ENCODE data around the gene CCNF.

Gene CCNF

DNA sequence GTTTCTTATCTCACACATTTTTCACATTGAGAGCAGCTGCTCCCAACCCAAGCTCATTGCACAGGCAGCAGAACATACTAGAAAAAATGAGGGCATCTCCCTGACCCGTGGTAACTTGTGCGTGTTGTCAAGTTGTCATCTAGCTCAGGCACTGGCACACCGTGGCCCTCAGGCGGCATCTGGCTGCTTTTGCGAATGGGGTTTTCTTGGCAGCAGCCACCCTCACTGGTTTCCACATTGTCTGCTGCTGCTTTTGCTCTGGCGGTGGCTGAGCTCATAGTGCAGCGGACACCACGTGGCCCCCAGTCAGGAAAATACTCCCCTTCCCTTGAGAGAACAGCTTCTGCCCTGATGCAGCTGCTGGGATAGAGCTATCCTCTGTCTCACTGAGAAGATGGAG is 21.3 kb downstream of the CCNF start:
- H3K36me3 ChIP-seq (ENCODE audit: insufficient read depth, insufficient read length, low read length): peaks cover 94% of the 10 kb centered on the region
- H3K9ac ChIP-seq (ENCODE audit: insufficient read length, low read depth): no peak overlapping the region
- peaks cover 6% of the 10 kb centered on the region for H3K4me1 ChIP-seq (ENCODE audit: insufficient read depth, insufficient read length)
- DNase-seq (ENCODE audit: low read depth, low spot score): no peak
- no peaks in the 10 kb centered on the region for H3K27me3 ChIP-seq (ENCODE audit: insufficient read depth, insufficient read length)
- no peaks in the 10 kb centered on the region for H3K9me3 ChIP-seq (ENCODE audit: insufficient read depth, low read length)
- H3K4me3 ChIP-seq (ENCODE audit: insufficient read length, low read depth): no peak overlapping the region
- TF ChIP-seq SUZ12 (IDR thresholded peaks at IDR 0.05; ENCODE audit: extremely low read depth, insufficient read depth, insufficient read length) (no peak), ZNF274 (IDR thresholded peaks at IDR 0.05; ENCODE audit: low read depth, low read length) (no peak), YY1 (IDR thresholded peaks at IDR 0.05; ENCODE audit: insufficient read depth, insufficient read length) (no peak)

DNA sequence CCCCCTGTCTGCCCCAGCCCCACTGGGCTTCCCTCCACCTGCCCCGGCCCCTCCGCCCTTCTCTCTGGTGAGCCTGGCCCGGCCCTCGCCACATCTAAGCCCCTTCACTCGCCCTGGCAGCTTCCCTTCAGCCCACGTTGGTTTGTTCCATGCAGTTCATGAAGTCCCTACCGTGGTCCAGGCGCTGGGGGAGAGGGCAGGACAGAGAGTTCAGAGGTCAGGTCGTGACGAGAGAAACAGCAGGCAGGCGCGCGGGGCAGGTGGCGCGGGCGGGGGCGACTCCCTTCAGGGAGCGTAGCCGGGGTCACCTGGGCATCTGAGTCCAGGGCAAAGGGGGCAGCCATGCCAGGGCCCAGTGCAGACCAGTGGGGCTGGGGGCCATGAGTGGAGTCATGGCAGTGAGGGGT is 21.7 kb downstream of the CCNF start:
- peaks cover 96% of the 10 kb centered on the region for H3K36me3 ChIP-seq (ENCODE audit: insufficient read depth, insufficient read length, low read length)

GRCh38 chr16:2451851-2452320 is 22.6 kb downstream of the CCNF start:
- H3K9ac ChIP-seq (ENCODE audit: insufficient read length, low read depth): no peak overlapping the region
- no peaks in the 10 kb centered on the region for H3K27me3 ChIP-seq (ENCODE audit: insufficient read depth, insufficient read length)
- H3K9me3 ChIP-seq (ENCODE audit: insufficient read depth, low read length): no peaks in the 10 kb centered on the region
- DNase-seq (ENCODE audit: low read depth, low spot score): no peak
- TF ChIP-seq ZNF274 (IDR thresholded peaks at IDR 0.05; ENCODE audit: low read depth, low read length) (no peak), SUZ12 (IDR thresholded peaks at IDR 0.05; ENCODE audit: extremely low read depth, insufficient read depth, insufficient read length) (no peak), YY1 (IDR thresholded peaks at IDR 0.05; ENCODE audit: insufficient read depth, insufficient read length) (no peak)
- H3K4me3 ChIP-seq (ENCODE audit: insufficient read length, low read depth): no peak overlapping the region
- peaks cover 10% of the 10 kb centered on the region for H3K4me1 ChIP-seq (ENCODE audit: insufficient read depth, insufficient read length)
- peaks cover 96% of the 10 kb centered on the region for H3K36me3 ChIP-seq (ENCODE audit: insufficient read depth, insufficient read length, low read length)

More for the DNA sequence above, 21.7 kb downstream of the CCNF start:
- Histone ChIP-seq H3K27me3 (ENCODE audit: insufficient read depth, insufficient read length) (no peaks in the 10 kb centered on the region), H3K9me3 (ENCODE audit: insufficient read depth, low read length) (no peaks in the 10 kb centered on the region), H3K9ac (ENCODE audit: insufficient read length, low read depth) (no peak overlapping the region), H3K4me1 (ENCODE audit: insufficient read depth, insufficient read length) (peaks cover 6% of the 10 kb centered on the region), H3K4me3 (ENCODE audit: insufficient read length, low read depth) (no peak overlapping the region)
- no peak for TF ChIP-seq YY1 (IDR thresholded peaks at IDR 0.05; ENCODE audit: insufficient read depth, insufficient read length)
- no peak for TF ChIP-seq SUZ12 (IDR thresholded peaks at IDR 0.05; ENCODE audit: extremely low read depth, insufficient read depth, insufficient read length)
- no peak for TF ChIP-seq ZNF274 (IDR thresholded peaks at IDR 0.05; ENCODE audit: low read depth, low read length)
- no peak for DNase-seq (ENCODE audit: low read depth, low spot score)

- Histone ChIP-seq H3K4me1 (ENCODE audit: insufficient read depth, insufficient read length) (peaks cover 14% of the 10 kb centered on the region), H3K36me3 (ENCODE audit: insufficient read depth, insufficient read length, low read length) (peaks cover 96% of the 10 kb centered on the region), H3K9ac (ENCODE audit: insufficient read length, low read depth) (no peak overlapping the region), H3K9me3 (ENCODE audit: insufficient read depth, low read length) (no peaks in the 10 kb centered on the region), H3K4me3 (ENCODE audit: insufficient read length, low read depth) (no peak overlapping the region), H3K27me3 (ENCODE audit: insufficient read depth, insufficient read length) (no peaks in the 10 kb centered on the region)
- no peak for DNase-seq (ENCODE audit: low read depth, low spot score)
- no peak for TF ChIP-seq SUZ12 (IDR thresholded peaks at IDR 0.05; ENCODE audit: extremely low read depth, insufficient read depth, insufficient read length)
These were observed 23.4 kb downstream of the CCNF start for GRCh38 chr16:2452650-2453049.

DNA sequence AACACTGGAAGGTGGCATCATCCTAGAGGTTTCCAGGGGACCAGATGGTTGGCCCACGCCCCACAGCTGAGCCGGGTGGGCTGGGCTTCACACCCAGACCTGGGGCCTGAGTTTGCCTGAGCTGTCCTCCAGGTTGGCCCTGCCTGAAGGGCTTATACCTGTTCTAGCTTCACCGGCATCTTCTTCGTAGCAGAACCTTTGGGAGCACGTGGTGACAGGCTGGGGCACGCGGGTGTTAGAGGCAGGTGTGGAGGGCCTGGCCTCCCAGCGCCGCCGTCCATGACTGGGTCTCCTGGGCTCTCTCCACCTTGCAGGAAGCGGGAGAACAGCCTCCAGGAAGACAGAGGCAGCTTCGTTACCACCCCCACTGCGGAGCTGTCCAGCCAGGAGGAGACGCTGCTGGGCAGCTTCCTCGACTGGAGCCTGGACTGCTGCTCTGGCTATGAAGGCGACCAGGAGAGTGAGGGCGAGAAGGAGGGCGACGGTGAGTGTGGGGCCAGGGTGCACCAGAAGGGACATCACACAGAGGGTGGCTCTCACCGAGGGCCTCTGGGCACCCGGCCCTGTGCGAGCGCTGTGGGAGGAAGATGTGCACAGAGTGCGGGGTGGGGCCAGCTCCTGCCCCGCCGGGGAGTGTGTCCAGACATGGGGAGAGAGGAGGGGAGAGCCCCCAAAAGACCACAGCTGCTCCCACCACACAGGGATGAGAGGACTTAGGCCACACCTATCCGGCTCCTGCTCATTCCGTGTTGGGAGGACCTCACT is 26.0 kb downstream of the CCNF start:
- Histone ChIP-seq H3K4me1 (ENCODE audit: insufficient read depth, insufficient read length) (peaks cover 16% of the 10 kb centered on the region), H3K36me3 (ENCODE audit: insufficient read depth, insufficient read length, low read length) (peaks cover 85% of the 10 kb centered on the region), H3K9ac (ENCODE audit: insufficient read length, low read depth) (no peak overlapping the region), H3K9me3 (ENCODE audit: insufficient read depth, low read length) (no peaks in the 10 kb centered on the region), H3K27me3 (ENCODE audit: insufficient read depth, insufficient read length) (no peaks in the 10 kb centered on the region), H3K4me3 (ENCODE audit: insufficient read length, low read depth) (no peak overlapping the region)
- TF ChIP-seq ZNF274 (IDR thresholded peaks at IDR 0.05; ENCODE audit: low read depth, low read length): no peak
- TF ChIP-seq YY1 (IDR thresholded peaks at IDR 0.05; ENCODE audit: insufficient read depth, insufficient read length): no peak
- no peak for TF ChIP-seq SUZ12 (IDR thresholded peaks at IDR 0.05; ENCODE audit: extremely low read depth, insufficient read depth, insufficient read length)
- no peak for DNase-seq (ENCODE audit: low read depth, low spot score)

GRCh38 chr16:2456551-2457153 is 27.4 kb downstream of the CCNF start:
- no peak for DNase-seq (ENCODE audit: low read depth, low spot score)
- no peaks in the 10 kb centered on the region for H3K27me3 ChIP-seq (ENCODE audit: insufficient read depth, insufficient read length)
- no peaks in the 10 kb centered on the region for H3K9me3 ChIP-seq (ENCODE audit: insufficient read depth, low read length)
- no peak overlapping the region for H3K4me3 ChIP-seq (ENCODE audit: insufficient read length, low read depth)
- H3K36me3 ChIP-seq (ENCODE audit: insufficient read depth, insufficient read length, low read length): peaks cover 81% of the 10 kb centered on the region
- TF ChIP-seq SUZ12 (IDR thresholded peaks at IDR 0.05; ENCODE audit: extremely low read depth, insufficient read depth, insufficient read length) (no peak), YY1 (IDR thresholded peaks at IDR 0.05; ENCODE audit: insufficient read depth, insufficient read length) (no peak), ZNF274 (IDR thresholded peaks at IDR 0.05; ENCODE audit: low read depth, low read length) (no peak)
- H3K4me1 ChIP-seq (ENCODE audit: insufficient read depth, insufficient read length): peaks cover 26% of the 10 kb centered on the region
- no peak overlapping the region for H3K9ac ChIP-seq (ENCODE audit: insufficient read length, low read depth)

- DNase-seq (ENCODE audit: low read depth, low spot score): no peak
- Histone ChIP-seq H3K4me3 (ENCODE audit: insufficient read length, low read depth) (no peak overlapping the region), H3K9me3 (ENCODE audit: insufficient read depth, low read length) (no peaks in the 10 kb centered on the region), H3K36me3 (ENCODE audit: insufficient read depth, insufficient read length, low read length) (peaks cover 81% of the 10 kb centered on the region), H3K4me1 (ENCODE audit: insufficient read depth, insufficient read length) (peaks cover 30% of the 10 kb centered on the region), H3K27me3 (ENCODE audit: insufficient read depth, insufficient read length) (no peaks in the 10 kb centered on the region), H3K9ac (ENCODE audit: insufficient read length, low read depth) (peak overlapping the region; percentile 18)
- no peak for TF ChIP-seq SUZ12 (IDR thresholded peaks at IDR 0.05; ENCODE audit: extremely low read depth, insufficient read depth, insufficient read length)
- TF ChIP-seq ZNF274 (IDR thresholded peaks at IDR 0.05; ENCODE audit: low read depth, low read length): no peak
- no peak for TF ChIP-seq YY1 (IDR thresholded peaks at IDR 0.05; ENCODE audit: insufficient read depth, insufficient read length)
These were observed 28.0 kb downstream of the CCNF start for GRCh38 chr16:2457267-2457666.

Measured in NT2/D1 (cell line).